TTC549 (cell line): Measurements from ENCODE around the gene ROBO1.

Source experiments
- FAIRE-seq: peaks from 2 replicates; lab custom pipeline; 2012; peaks lifted over from hg19 to GRCh38; lab: Jason Lieb, UNC

ROBO1 gene

GRCh38 chr3:79461129-79461792, 306.5 kb downstream of the ROBO1 start:
- FAIRE-seq: no peak

DNA sequence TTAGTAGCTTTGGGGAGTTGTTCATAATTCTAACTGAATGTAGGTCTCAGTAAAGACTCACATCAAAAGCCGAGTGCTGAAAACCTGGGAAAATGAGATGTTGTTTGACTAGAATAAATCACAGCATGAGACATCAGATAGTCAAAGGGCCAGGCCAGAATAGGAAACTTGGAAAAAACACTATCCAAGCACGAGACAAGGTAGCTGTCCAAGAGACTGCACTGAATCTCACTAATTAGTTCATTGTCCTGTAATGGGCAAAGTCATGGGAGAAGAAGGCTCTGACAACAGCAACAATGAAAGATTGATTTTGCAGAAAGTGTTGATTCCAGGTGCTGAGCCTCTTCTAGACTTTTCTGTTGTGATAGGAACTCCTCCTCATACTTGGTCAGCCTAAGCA, 314.2 kb downstream of the ROBO1 start:
- FAIRE-seq: no peak

DNA sequence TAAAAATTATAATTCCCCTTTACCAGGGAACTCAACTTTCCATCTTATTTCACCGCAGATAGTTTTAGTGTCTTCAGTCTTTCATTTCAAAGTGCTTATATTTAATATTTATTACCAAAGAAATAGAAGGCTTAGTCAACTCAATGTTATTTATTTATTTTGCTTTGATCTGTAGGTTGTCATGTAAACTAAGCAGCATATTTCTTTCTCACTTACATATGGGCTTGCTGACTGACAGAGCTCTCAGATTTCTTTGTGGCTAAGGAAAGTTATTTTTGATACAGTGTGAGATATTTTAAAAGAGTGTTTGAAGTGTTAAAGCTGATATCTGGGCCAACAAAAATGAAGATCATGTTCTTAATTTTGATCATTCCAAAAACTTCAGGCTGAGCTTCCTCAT, 331.4 kb downstream of the ROBO1 start:
- no peak for FAIRE-seq

DNA sequence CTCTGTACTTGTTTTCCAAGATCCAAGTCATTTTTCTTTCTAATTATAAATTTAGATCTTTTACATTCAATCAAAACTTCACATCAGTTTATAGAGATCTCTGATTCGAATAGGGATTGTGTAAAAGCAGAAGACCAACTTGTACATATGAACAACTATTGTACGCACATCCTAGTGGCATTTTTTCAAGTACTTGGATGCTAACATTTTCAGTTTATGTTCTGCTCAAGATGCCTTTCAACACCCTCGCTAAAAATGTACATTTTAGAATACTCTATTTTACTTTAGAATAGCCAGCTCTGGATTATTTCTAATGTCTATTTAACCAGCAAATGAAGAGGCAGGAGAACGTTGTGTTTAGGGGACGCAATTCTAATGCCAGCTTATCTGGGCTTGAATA, 340.7 kb downstream of the ROBO1 start:
- no peak for FAIRE-seq

GRCh38 chr3:79424811-79425210, 343.0 kb downstream of the ROBO1 start:
- FAIRE-seq: no peak

DNA sequence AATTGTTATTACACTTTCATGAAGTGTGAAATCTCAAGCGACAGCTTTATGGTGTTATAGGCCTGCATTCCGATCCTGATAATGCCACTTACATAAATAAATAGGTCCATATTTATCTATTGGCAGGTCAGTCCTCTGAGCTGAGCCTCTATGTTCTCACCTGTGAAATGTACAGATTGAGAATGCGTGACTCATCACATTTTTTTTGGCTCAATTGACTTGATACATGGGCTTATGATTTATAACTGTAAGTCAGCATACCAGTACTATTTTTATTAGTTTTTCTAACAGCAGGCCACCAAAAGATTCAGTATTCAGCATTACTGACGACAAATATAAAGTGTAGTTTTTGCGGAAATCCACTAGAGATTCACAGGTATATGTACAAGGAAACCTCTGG, 344.4 kb downstream of the ROBO1 start:
- FAIRE-seq: no peak

DNA sequence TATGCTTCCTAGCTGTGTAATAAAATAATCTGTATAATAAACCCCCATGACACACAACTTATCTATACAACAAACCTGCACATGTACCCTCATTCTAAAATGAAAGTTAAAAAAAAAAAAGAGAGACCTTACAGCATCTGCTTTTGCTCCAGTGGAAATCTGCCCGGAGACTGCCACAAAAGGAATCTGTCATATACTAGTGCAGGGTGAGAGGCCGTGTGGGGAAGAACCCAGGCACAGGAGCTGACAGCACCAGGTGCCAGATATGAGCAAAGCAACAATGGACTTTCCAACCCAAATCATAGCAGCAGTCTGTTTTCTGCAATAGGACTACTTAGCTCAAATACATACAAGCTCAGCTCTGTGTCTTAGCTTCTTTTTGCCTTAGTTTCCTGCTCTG, 346.5 kb downstream of the ROBO1 start:
- FAIRE-seq: no peak

DNA sequence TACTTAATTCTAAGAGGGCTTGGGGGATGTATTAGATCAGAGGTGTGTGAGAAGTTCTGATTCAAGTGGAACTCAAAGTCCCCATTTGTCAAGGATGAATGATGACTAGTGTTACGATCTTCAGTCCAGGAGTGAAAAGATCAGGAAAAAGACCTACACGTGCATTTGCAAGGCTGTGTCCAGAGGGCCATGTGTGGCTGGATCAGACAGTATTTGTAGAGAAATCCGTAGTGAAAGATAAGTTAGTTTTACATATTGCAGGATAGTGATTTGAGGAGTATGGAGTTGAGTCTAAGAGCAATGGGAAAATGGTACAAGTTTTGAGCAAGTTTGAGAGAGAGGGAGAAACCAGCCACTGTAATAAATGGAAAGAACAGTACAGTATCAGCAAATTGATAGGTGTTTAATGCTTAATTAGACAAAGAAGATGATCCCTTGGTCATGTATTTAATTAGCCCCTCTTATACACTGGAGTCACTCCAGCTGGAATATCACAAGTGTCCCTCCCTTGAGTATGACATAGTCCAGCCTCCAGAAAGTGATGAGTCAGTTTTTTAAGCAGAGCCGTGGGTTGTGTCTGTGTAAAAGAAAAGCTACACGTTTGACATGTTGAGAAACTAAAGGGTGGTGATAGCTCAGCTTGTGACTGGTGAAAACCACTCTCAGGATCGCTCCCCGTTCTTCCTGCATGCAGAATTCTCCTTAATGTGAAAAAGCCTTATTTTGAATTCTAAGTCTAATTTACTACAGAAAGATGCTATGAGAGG, 348.8 kb downstream of the ROBO1 start:
- FAIRE-seq: no peak

GRCh38 chr3:79415356-79415755, 352.4 kb downstream of the ROBO1 start:
- FAIRE-seq: no peak

DNA sequence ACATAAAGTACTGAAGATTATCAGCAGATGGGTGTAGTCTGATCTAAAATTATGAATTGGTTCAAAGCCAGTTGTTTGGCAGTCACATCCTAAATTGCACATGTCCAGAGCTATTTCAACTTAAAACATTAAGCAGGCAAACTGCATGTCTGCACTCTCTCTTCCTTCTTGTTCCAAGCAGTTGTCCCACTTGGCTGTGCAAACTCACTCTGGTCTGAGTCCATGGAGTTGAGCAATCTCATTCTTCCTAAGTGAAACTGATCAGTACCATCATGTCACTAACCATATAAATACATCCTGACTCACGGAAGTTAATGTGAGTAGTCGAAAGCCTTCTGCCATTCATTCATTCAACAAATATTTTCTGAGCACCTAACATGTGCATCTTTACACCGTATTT, 353.0 kb downstream of the ROBO1 start:
- no peak for FAIRE-seq

DNA sequence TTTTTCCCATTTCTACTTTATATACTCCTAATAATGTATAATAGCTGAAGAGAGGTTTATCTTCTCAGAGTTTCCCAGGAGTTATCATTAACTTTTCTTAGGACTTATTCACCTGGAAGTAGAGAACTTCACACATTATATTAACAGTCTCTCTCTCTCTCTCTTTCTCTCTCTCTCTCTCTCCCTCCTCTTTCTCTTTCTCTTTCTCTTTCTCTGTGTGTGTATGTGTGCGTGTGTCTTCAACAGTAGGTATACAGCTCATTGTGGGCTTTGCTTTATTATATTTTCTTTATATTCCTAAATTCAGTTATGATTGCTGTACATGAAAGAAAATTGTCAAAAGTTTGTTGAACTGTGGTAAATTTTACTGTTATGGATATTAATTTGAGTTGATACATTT, 353.8 kb downstream of the ROBO1 start:
- no peak for FAIRE-seq

DNA sequence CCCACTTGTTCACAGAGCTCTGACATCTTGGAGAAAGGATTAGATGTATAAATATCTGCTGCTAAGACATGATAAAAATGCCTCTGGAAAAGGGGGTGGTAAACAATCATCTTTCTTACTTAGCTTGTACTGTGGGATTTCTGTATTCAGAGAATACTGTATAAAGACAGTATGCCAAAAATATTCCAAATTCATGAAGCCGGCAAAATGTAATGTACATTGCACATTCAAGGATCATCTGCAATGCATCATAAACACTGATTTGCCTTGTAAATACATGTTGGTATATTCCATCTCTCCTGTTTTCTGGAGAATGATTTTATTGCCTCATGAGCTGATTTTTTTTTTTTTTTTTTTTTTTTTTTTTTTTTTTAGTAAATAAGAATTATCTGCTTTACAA, 355.3 kb downstream of the ROBO1 start:
- no peak for FAIRE-seq

DNA sequence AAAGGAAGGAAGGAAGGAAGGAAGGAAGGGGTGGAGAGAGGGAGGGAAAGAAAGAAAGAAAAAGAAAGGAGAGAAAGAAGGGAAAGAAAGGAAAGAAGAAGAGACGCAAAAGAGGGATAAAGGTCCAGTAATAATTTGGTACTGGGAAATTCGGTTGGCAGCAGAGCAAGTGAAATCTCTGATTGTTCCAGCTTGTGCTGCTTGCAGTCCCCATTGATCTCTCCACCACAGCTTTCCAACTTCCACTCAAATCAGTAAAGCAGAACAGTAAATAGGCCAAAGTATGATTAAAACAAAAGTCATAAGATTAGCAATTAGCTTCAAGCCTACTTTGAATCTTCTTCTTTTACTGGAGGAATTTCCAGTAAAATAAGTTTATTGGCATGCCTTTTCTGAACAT, 357.2 kb downstream of the ROBO1 start:
- no peak for FAIRE-seq

- no peak for FAIRE-seq
These were observed 357.7 kb downstream of the ROBO1 start for GRCh38 chr3:79410136-79410535.

- no peak for FAIRE-seq
These were observed 361.6 kb downstream of the ROBO1 start for GRCh38 chr3:79406175-79406574.

- FAIRE-seq: no peak
These were observed 362.6 kb downstream of the ROBO1 start for GRCh38 chr3:79405183-79405582.

DNA sequence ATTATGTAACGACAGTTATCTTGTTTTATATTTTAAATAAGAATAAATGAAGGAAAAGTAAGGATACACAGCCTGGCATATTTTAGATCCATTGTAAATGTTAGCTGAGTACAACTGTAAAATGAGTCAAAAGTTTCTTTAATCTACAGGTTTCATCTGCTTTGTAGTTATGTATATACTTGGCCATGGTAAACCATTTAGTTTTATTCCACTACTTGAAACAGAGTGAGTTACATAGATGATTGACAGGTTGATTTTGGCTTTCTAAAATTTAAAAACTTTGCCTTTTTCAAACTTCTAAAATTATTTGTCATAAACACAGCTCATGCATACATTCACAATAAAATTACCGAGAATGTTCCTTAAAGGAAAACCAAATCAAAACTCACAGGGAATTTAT, 371.2 kb downstream of the ROBO1 start:
- FAIRE-seq: no peak

DNA sequence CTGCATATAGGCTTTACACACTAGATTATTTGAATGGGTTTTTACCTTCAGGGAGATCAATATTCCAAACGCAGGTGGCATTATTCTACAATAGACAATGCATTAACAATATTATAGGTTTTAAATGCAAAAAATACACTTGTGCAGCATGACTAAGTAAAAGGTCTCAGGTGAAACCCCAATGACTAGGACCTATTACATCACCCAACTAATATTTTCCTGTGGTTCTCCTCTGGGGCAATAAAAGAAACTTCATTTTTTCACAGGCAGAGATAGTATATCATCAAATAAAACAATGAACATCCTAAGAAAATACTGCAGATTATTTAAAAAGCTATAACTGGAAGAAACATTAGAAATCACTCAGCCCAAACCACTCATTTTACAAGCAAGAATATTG, 375.3 kb downstream of the ROBO1 start:
- no peak for FAIRE-seq

DNA sequence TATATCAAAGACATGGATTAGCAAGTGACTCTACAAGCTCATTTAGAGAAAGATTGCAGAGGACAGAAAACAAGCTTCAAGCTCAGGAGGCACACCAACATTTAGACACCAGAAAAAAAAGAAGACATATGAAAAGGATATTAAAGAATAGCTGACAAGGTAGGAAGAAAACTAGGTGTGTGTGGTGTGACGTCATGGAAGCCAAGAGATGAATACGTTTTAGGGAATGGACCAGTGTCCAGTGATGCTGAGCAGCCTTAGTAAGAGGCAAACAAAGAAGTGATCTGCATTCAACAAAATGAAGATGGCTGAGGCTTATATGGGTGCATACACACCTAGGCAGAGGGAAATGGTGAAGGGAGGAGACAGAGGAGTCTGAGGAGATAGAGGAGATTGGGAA, 377.4 kb downstream of the ROBO1 start:
- no peak for FAIRE-seq

DNA sequence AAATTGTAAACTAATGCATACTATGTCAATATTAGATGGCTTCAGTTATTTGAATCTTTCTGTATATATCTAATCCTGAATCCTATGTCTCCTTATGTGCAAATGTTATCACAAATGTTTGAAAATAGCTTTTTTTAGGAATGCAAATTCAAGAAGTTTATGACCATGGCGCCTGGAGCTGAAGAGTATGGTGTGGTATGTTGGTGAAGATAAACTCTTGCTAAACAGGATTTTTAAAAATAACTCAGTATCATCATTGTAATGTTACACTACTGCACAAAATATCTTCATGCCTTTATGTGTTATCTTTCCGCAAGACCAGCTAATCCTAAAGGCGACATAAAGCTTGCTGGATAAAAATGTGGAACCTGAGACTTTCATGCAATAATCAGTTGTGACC, 382.6 kb downstream of the ROBO1 start:
- FAIRE-seq: no peak

GRCh38 chr3:79383402-79384012, 384.3 kb downstream of the ROBO1 start:
- FAIRE-seq: no peak

DNA sequence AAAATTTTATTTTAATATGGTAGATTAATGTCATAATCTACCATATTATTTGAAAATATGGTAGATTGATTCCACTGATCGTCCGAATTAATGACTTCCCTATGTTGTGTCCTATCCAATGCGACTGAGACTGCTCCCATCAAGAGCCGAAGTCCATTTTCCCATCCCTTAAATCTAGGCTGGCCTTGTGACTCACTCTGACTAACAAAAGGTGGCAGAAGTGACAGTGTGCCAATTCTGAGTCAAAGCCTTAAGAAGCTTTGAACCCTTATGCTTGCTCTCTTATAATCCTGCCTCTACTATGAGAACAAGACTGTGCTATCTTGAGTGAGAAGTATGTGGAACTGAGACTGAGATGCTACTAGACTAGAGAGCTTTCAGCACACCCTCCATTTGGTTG, 387.2 kb downstream of the ROBO1 start:
- FAIRE-seq: no peak

DNA sequence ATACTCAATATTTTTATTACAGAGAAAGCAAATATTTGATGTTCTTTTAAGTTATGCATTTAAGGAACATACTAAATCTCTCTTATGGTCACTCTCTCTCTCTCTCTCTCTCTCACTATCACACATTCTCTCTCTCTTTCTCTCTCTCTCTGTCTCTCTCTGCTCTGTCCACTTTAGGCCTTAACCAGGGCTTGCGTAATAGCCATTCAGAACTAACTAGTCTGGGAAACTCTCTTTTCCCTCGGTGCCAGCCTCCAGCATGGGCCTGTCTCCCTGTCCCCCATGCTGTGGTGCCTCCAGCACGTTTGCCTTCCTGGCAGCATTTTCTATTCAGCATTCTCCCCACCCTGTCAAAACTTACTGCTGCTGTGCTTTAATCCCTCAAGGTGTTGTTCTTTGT, 389.7 kb downstream of the ROBO1 start:
- no peak for FAIRE-seq

- no peak for FAIRE-seq
These were observed 398.5 kb downstream of the ROBO1 start for GRCh38 chr3:79369306-79369705.
